H1 (cell line): ENCODE measurements around the gene ADCY1. TPM values are rescaled to one million over a fixed set of nuclear protein-coding genes. Genes with fewer than 3 reads are reported as not detected.

ENCODE experiments used
- CTCF ChIA-PET: fragments of 300-600 bp; sonication (Branson Sonifier 250); formaldehyde crosslinking; loops from one replicate; lab custom pipeline; 2021; ENCODE audit not compliant: partially characterized antibody; lab: Charles Lee
- POLR2A ChIA-PET: fragments of 300-600 bp; sonication (Branson Sonifier 250); formaldehyde crosslinking; loops from one replicate; lab custom pipeline; 2021; ENCODE audit warnings: inconsistent platforms; ENCODE audit not compliant: partially characterized antibody; lab: Charles Lee
- DNase-seq, 2 experiments: peaks; one replicate each; pipeline versions ENCODE4 v3.0.0 to v3.0.0-alpha.2; 2010 to 2022; ENCODE audit warnings: low spot score in 2 of 2, low read depth in 1 of 2, mixed read lengths in 1 of 2
- FAIRE-seq: peaks from 2 replicates; lab custom pipeline; 2011; peaks lifted over from hg19 to GRCh38; lab: Jason Lieb, UNC
- H2AFZ ChIP-seq: 2 replicates; pipeline ENCODE4 v1.8.1; 2012; ENCODE audit warnings: low read length, inconsistent platforms
- H2AK5ac ChIP-seq: 2 replicates; pipeline ENCODE4 v1.6.1; 2013; ENCODE audit warnings: low read depth, low read length
- H2BK120ac ChIP-seq: replicated peaks from 2 replicates; pipeline ENCODE3; 2013; ENCODE audit warnings: low read depth, low read length, inconsistent platforms
- H2BK12ac ChIP-seq: 2 replicates; pipeline ENCODE4 v1.6.1; 2013; ENCODE audit warnings: low read depth, low read length
- H2BK15ac ChIP-seq: 2 replicates; pipeline ENCODE4 v1.6.1; 2013; ENCODE audit warnings: low read length
- H2BK20ac ChIP-seq: 2 replicates; pipeline ENCODE4 v1.6.1; 2013; ENCODE audit warnings: low read length
- H2BK5ac ChIP-seq: 2 replicates; pipeline ENCODE4 v1.6.1; 2013; ENCODE audit warnings: low read depth, low read length
- H3K14ac ChIP-seq: 2 replicates; pipeline ENCODE4 v1.6.1; 2013; ENCODE audit warnings: inconsistent platforms; ENCODE audit not compliant: insufficient read length
- H3K18ac ChIP-seq: 2 replicates; pipeline ENCODE4 v1.6.1; 2013; ENCODE audit warnings: low read length; ENCODE audit errors: extremely low read depth
- H3K23ac ChIP-seq: 2 replicates; pipeline ENCODE4 v1.6.1; 2013; ENCODE audit warnings: inconsistent platforms; ENCODE audit not compliant: insufficient read length
- H3K23me2 ChIP-seq: 2 replicates; pipeline ENCODE4 v1.6.1; 2013; ENCODE audit warnings: low read depth, low read length
- H3K27ac ChIP-seq: 2 replicates; pipeline ENCODE4 v1.6.1; 2011; ENCODE audit warnings: low read depth, low read length, inconsistent platforms
- H3K27me3 ChIP-seq, 4 experiments: replicated peaks in 1 of 4; 1 replicate in 1 of 4; 2 replicates in 3 of 4; pipeline versions ENCODE4 v1.6.1 to v1.8.1; 2011 to 2013; ENCODE audit warnings: low read length in 3 of 4, mild to moderate bottlenecking in 3 of 4, inconsistent platforms in 2 of 4, mixed read lengths in 2 of 4, moderate library complexity in 1 of 4; ENCODE audit not compliant: control insufficient read depth in 3 of 4, insufficient read depth in 3 of 4; ENCODE audit errors: extremely low read depth in 1 of 4
- H3K36me3 ChIP-seq, 4 experiments: 2 replicates each; pipeline versions ENCODE4 v1.6.1 to v1.8.1; 2011 to 2013; ENCODE audit warnings: mild to moderate bottlenecking in 4 of 4, low read length in 3 of 4, moderate library complexity in 2 of 4, control low read depth in 1 of 4, inconsistent platforms in 1 of 4; ENCODE audit not compliant: insufficient read depth in 4 of 4, control insufficient read depth in 2 of 4
- H3K4ac ChIP-seq: replicated peaks from 2 replicates; pipeline ENCODE3; 2013; ENCODE audit warnings: low read length, low read depth, mixed read lengths, inconsistent platforms; ENCODE audit not compliant: insufficient read length
- H3K4me1 ChIP-seq, 4 experiments: replicated peaks in 1 of 4; 1 replicate in 1 of 4; 2 replicates in 3 of 4; pipeline versions ENCODE4 v1.6.1 to v1.8.1; 2011 to 2013; ENCODE audit warnings: low read length in 3 of 4, inconsistent platforms in 2 of 4, mixed read lengths in 1 of 4; ENCODE audit not compliant: insufficient read depth in 4 of 4, control insufficient read depth in 3 of 4
- H3K4me2 ChIP-seq, 2 experiments: 2 replicates each; pipeline versions ENCODE4 v1.6.1 to v1.8.1; 2011 to 2013; ENCODE audit warnings: low read depth in 2 of 2, low read length in 2 of 2, control low read depth in 1 of 2, inconsistent platforms in 1 of 2, mild to moderate bottlenecking in 1 of 2; ENCODE audit not compliant: insufficient read depth in 1 of 2
- H3K4me3 ChIP-seq, 4 experiments: fragments of 200-600, 300-600 bp in 1 of 4; sonication (generic), shearing (Covaris generic), sonication (Bioruptor Twin) in 1 of 4; 2 replicates each; pipeline versions ENCODE4 v1.5.1 to v1.8.1; 2011 to 2016; ENCODE audit warnings: low read length in 4 of 4, low read depth in 3 of 4, control low read depth in 2 of 4, inconsistent platforms in 2 of 4, mild to moderate bottlenecking in 2 of 4, mixed read lengths in 1 of 4, moderate library complexity in 1 of 4; ENCODE audit not compliant: insufficient read depth in 2 of 4; ENCODE audit errors: extremely low read depth in 1 of 4
- H3K56ac ChIP-seq: replicated peaks from 2 replicates; pipeline ENCODE3; 2013; ENCODE audit warnings: low read depth, mild to moderate bottlenecking, mixed read lengths, low read length, inconsistent platforms; ENCODE audit not compliant: insufficient read length
- H3K79me1 ChIP-seq: 2 replicates; pipeline ENCODE4 v1.6.1; 2013; ENCODE audit warnings: low read depth, low read length, control low read depth
- H3K79me2 ChIP-seq, 2 experiments: 2 replicates each; pipeline versions ENCODE4 v1.6.1 to v1.8.1; 2012 to 2013; ENCODE audit warnings: low read length in 2 of 2, mild to moderate bottlenecking in 2 of 2, inconsistent platforms in 1 of 2; ENCODE audit not compliant: insufficient read depth in 2 of 2, control insufficient read depth in 1 of 2
- H3K9ac ChIP-seq, 4 experiments: replicated peaks in 1 of 4; 1 replicate in 1 of 4; 2 replicates in 3 of 4; pipeline versions ENCODE4 v1.6.1 to v1.8.1; 2011 to 2013; ENCODE audit warnings: low read depth in 3 of 4, low read length in 3 of 4, control low read depth in 2 of 4, mild to moderate bottlenecking in 2 of 4, moderate library complexity in 2 of 4, inconsistent platforms in 1 of 4; ENCODE audit errors: extremely low read depth in 1 of 4
- H3K9me3 ChIP-seq, 2 experiments: 2 replicates each; pipeline versions ENCODE4 v1.6.1 to v1.8.1; 2012 to 2013; ENCODE audit warnings: mild to moderate bottlenecking in 2 of 2, moderate library complexity in 2 of 2, control low read depth in 1 of 2, inconsistent platforms in 1 of 2, low read depth in 1 of 2, low read length in 1 of 2, mixed read lengths in 1 of 2; ENCODE audit not compliant: insufficient read depth in 2 of 2
- H4K20me1 ChIP-seq, 2 experiments: replicated peaks in 1 of 2; 2 replicates each; pipeline versions ENCODE3 to v1.8.1; 2011 to 2013; ENCODE audit warnings: inconsistent platforms in 2 of 2, low read length in 2 of 2, mild to moderate bottlenecking in 1 of 2; ENCODE audit not compliant: insufficient read depth in 2 of 2, control insufficient read depth in 1 of 2
- H4K5ac ChIP-seq: 2 replicates; pipeline ENCODE4 v1.6.1; 2013; ENCODE audit warnings: low read length, low read depth, mixed read lengths, inconsistent platforms; ENCODE audit not compliant: insufficient read length
- H4K8ac ChIP-seq: 2 replicates; pipeline ENCODE4 v1.8.0; 2013; ENCODE audit warnings: mild to moderate bottlenecking, moderate library complexity, low read length, inconsistent platforms; ENCODE audit not compliant: insufficient read depth; ENCODE audit errors: extremely low read depth
- H4K91ac ChIP-seq: replicated peaks from 2 replicates; pipeline ENCODE3; 2013; ENCODE audit warnings: low read length, mixed read lengths, inconsistent platforms; ENCODE audit not compliant: insufficient read length
- CBX5 ChIP-seq: fragments of 300-800, 300-1000 bp; sonication (generic); IDR thresholded peaks from 2 replicates; pipeline ENCODE4 v1.7.1; 2016; ENCODE audit warnings: antibody characterized with exemption, low read length, low read depth
- CHD1 ChIP-seq: IDR thresholded peaks from 2 replicates; pipeline ENCODE4 v1.6.1; 2012; ENCODE audit warnings: low read depth, low read length, improper control_type of control experiment
- E2F6 ChIP-seq: IDR thresholded peaks from 2 replicates; pipeline ENCODE4 v1.6.1; 2012; ENCODE audit warnings: inconsistent platforms
- FOSL1 ChIP-seq: IDR thresholded peaks from 2 replicates; pipeline ENCODE4 v1.6.1; 2011; ENCODE audit warnings: mild to moderate bottlenecking, low read depth, low read length, moderate library complexity; ENCODE audit not compliant: insufficient read depth
- NANOG ChIP-seq: IDR thresholded peaks from 2 replicates; pipeline ENCODE4 v1.6.1; 2011; ENCODE audit warnings: low read length, low read depth, mild to moderate bottlenecking, inconsistent platforms; ENCODE audit not compliant: insufficient read depth, poor library complexity, severe bottlenecking
- RBBP5 ChIP-seq: IDR thresholded peaks from 2 replicates; pipeline ENCODE4 v1.7.1; 2012; ENCODE audit warnings: low read depth, mild to moderate bottlenecking, inconsistent platforms, low read length, moderate library complexity, borderline replicate concordance
- RFX5 ChIP-seq: IDR thresholded peaks from 2 replicates; pipeline ENCODE4 v1.6.1; 2011; ENCODE audit warnings: low read depth, low read length, improper control_type of control experiment, borderline replicate concordance
- RNF2 ChIP-seq: fragments of 200-900, 300-1000 bp; sonication (generic); IDR thresholded peaks from 2 replicates; pipeline ENCODE4 v1.7.1; 2016; ENCODE audit warnings: borderline replicate concordance, low read depth, mild to moderate bottlenecking, antibody characterized with exemption, low read length; ENCODE audit not compliant: poor library complexity, severe bottlenecking; ENCODE audit errors: missing control alignments
- SAP30 ChIP-seq: fragments of 300-600 bp; sonication (generic); IDR thresholded peaks from 2 replicates; pipeline ENCODE4 v1.7.1; 2012; ENCODE audit warnings: low read length, moderate library complexity, mild to moderate bottlenecking, inconsistent platforms; ENCODE audit not compliant: insufficient read depth, insufficient replicate concordance
- SIX5 ChIP-seq: IDR thresholded peaks from 2 replicates; pipeline ENCODE4 v1.6.1; 2011; ENCODE audit warnings: mild to moderate bottlenecking, low read depth, low read length
- SP4 ChIP-seq: IDR thresholded peaks from 2 replicates; pipeline ENCODE4 v1.6.1; 2012; ENCODE audit warnings: low read length, inconsistent platforms
- WGBS, 2 experiments: shearing (Covaris generic) in 1 of 2; methylation state at CpG; one replicate each; pipeline versions ENCODE4 v1.1.6 to v1.1.7; 2013 to 2015; ENCODE audit warnings: low lambda C conversion rate in 2 of 2, mixed read lengths in 2 of 2, inconsistent platforms in 1 of 2, low coverage in 1 of 2, missing lambda C conversion rate in 1 of 2; ENCODE audit not compliant: insufficient replicate concordance in 2 of 2, insufficient coverage in 1 of 2, insufficient read length in 1 of 2; ENCODE audit errors: extremely low coverage in 1 of 2, missing lambda C conversion rate in 1 of 2; 5-methylcytosine and 5-hydroxymethylcytosine counted together
- polyA plus RNA-seq, 7 experiments: library from polyadenylated mRNA; depleted of rRNA in 3 of 7; stranded (reverse) in 5 of 7; unstranded in 2 of 7; fragments of >200 nt in 5 of 7; fragments of 200-250 nt in 2 of 7; gene quantifications; 1 replicate in 5 of 7; 2 replicates in 1 of 7; 4 replicates in 1 of 7; pipeline versions ENCODE4 v1.2.1 to v1.2.3, GENCODE V29; 2011 to 2013; ENCODE audit warnings: missing spikeins in 2 of 7, mixed read lengths in 2 of 7
- total RNA-seq: library from RNA; stranded (reverse); fragmentation: NEBNext Ultra II Directional; extraction: Animal tissue kit (Norgen Biotek cat#: 25700); gene quantifications from 2 replicates; pipeline ENCODE4 v1.2.1, GENCODE V29; 2021

ADCY1 gene
- total and polyA plus RNA-seq, 2 of the 8 experiments (the other 6 are each of a cell fraction or from before 2014, with no cell fraction given): 7.9 to 26.9 TPM

- no peak overlapping the region for H3K4ac ChIP-seq
- H2BK20ac ChIP-seq: no peak overlapping the region
- no peak overlapping the region for H2BK5ac ChIP-seq
- H4K5ac ChIP-seq: no peak overlapping the region
- no peak overlapping the region for H4K91ac ChIP-seq
- H3K9ac ChIP-seq: no peak overlapping the region
- 86% methylated on average over 23 of the region's 23 CpGs; no CpG with 5 or more reads in 1 of the 2 experiments for WGBS, 2 experiments
- H3K27me3 ChIP-seq: no peaks in the 10 kb centered on the region
- ChIA-PET CTCF (interaction anchor here (1.2 kb wide), 1 partner anchor 8 kb away, joined by 3 read pairs; no protein-coding TSS in a partner anchor), POLR2A (no interaction called here)
- H3K23me2 ChIP-seq: no peaks in the 10 kb centered on the region
- H3K14ac ChIP-seq: no peak overlapping the region
- peaks cover 0 to 6% (median 3%) of the 10 kb centered on the region in 4 experiments; a peak in 3 of 8 replicates for H3K36me3 ChIP-seq
- H3K56ac ChIP-seq: no peak overlapping the region
- H4K8ac ChIP-seq: no peak overlapping the region
- no peak overlapping the region for H2BK120ac ChIP-seq
- H2BK12ac ChIP-seq: no peak overlapping the region
- FAIRE-seq (no peak), DNase-seq (no peak)
- H3K23ac ChIP-seq: no peak overlapping the region
- H2BK15ac ChIP-seq: no peak overlapping the region
- no peak overlapping the region for H3K4me3 ChIP-seq
- H3K79me1 ChIP-seq: no peaks in the 10 kb centered on the region
- no peak overlapping the region for H2AK5ac ChIP-seq
- H2AFZ ChIP-seq: no peak overlapping the region
- H3K79me2 ChIP-seq: no peaks in the 10 kb centered on the region
- H3K4me2 ChIP-seq: no peak overlapping the region
- no peaks in the 10 kb centered on the region for H3K9me3 ChIP-seq
- H3K4me1 ChIP-seq: no peaks in the 10 kb centered on the region
- peaks cover 0 to 6% of the 10 kb centered on the region in 2 experiments for H4K20me1 ChIP-seq
- no peak overlapping the region for H3K18ac ChIP-seq
- no peak overlapping the region for H3K27ac ChIP-seq
- TF ChIP-seq RFX5 (no peak), RBBP5 (no peak), CHD1 (no peak), FOSL1 (no peak), SP4 (no peak), E2F6 (no peak), NANOG (no peak), CBX5 (no peak), RNF2 (no peak), SIX5 (no peak), SAP30 (no peak)
Measured at GRCh38 chr7:45713669-45714520, 139.7 kb downstream of the ADCY1 start.
